ENCODE measurements around the gene RTN4RL1. TPM values are rescaled to one million over a fixed set of nuclear protein-coding genes. Genes with fewer than 3 reads are reported as not detected.

The RTN4RL1 gene
- total and polyA plus RNA-seq, 4 donors = 0.65 to 7.3 (median 2.4) TPM

DNA sequence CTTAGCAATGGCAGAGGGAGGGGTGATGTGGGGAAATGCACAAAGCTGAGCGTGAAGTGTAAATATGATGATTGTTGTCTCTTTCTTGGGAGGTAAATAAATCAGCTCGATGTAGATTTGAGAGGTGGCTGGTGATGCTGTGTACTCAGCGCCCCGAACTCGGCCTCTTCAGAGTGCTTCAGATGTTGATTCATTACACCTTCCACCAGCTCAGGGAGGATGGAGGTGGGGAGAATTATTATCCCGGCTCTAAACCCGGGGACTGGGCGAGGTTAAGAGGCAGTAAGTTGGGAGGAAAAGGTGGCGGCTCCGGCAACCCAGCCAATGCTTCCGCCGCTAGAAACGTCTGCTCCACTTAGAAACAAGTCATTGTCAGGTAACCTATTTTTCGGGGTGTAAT is 108.8 kb downstream of the RTN4RL1 start:
- ATAC-seq (ENCODE audit: insufficient read depth, low FRiP score) (no peak), DNase-seq (no peak)
- H3K27me3 ChIP-seq (ENCODE audit: control insufficient read depth in 3 of 3, insufficient read depth in 3 of 3, low read length in 2 of 3) = peaks cover 0 to 37% (median 12%) of the 10 kb centered on the region in 3 donors
- H3K4me3 ChIP-seq = no peak overlapping the region
- no peak overlapping the region for H3K27ac ChIP-seq (ENCODE audit: low read depth in 1 of 2, low read length in 1 of 2)
- no peaks in the 10 kb centered on the region for H3K36me3 ChIP-seq (ENCODE audit: control insufficient read depth in 4 of 4, insufficient read depth in 4 of 4, low read length in 4 of 4)
- no peaks in the 10 kb centered on the region for H3K9me3 ChIP-seq (ENCODE audit: control insufficient read depth in 4 of 4, insufficient read depth in 3 of 4, low read length in 3 of 4)
- TF ChIP-seq, protein P1, sequence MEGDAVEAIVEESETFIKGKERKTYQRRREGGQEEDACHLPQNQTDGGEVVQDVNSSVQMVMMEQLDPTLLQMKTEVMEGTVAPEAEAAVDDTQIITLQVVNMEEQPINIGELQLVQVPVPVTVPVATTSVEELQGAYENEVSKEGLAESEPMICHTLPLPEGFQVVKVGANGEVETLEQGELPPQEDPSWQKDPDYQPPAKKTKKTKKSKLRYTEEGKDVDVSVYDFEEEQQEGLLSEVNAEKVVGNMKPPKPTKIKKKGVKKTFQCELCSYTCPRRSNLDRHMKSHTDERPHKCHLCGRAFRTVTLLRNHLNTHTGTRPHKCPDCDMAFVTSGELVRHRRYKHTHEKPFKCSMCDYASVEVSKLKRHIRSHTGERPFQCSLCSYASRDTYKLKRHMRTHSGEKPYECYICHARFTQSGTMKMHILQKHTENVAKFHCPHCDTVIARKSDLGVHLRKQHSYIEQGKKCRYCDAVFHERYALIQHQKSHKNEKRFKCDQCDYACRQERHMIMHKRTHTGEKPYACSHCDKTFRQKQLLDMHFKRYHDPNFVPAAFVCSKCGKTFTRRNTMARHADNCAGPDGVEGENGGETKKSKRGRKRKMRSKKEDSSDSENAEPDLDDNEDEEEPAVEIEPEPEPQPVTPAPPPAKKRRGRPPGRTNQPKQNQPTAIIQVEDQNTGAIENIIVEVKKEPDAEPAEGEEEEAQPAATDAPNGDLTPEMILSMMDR (IDR thresholded peaks at IDR 0.05; ENCODE audit: control extremely low read depth, extremely low read depth) = no peak
- no peak overlapping the region for H3K9ac ChIP-seq (ENCODE audit: insufficient read depth in 1 of 2, low read length in 2 of 2)
- 60 to 82% methylated on average over 14 of the region's 14 CpGs for WGBS, 2 donors
- no peaks in the 10 kb centered on the region for H3K4me1 ChIP-seq (ENCODE audit: control insufficient read depth in 5 of 5, insufficient read depth in 5 of 5, low read length in 5 of 5)

DNA sequence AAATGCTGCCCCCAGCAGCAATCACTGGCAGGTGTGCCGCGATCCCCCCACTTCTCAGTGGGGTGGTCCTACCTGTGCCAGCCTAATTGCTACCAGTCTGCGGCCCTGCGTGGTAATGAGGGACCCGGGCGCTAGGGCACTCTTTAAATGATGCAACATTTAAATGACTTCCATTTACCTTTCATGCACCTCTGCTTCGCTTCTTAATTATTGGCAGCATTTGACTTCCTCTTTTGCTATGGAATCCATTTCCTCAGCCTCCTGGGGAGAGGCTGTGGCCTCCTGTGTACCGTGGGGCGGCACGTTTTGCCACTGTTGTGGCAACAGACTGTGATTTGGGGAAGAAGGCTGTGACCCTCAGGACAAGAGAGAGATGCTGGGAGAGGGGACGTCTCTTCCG is 109.2 kb downstream of the RTN4RL1 start:
- DNase-seq (no peak), ATAC-seq (ENCODE audit: insufficient read depth, low FRiP score) (no peak)
- H3K9ac ChIP-seq (ENCODE audit: insufficient read depth in 1 of 2, low read length in 2 of 2) = no peak overlapping the region
- no peaks in the 10 kb centered on the region for H3K4me1 ChIP-seq (ENCODE audit: control insufficient read depth in 5 of 5, insufficient read depth in 5 of 5, low read length in 5 of 5)
- H3K27ac ChIP-seq (ENCODE audit: low read depth in 1 of 2, low read length in 1 of 2) = no peak overlapping the region
- TF ChIP-seq, protein P1 (IDR thresholded peaks at IDR 0.05; ENCODE audit: control extremely low read depth, extremely low read depth) = no peak
- no peaks in the 10 kb centered on the region for H3K36me3 ChIP-seq (ENCODE audit: control insufficient read depth in 4 of 4, insufficient read depth in 4 of 4, low read length in 4 of 4)
- no peaks in the 10 kb centered on the region for H3K9me3 ChIP-seq (ENCODE audit: control insufficient read depth in 4 of 4, insufficient read depth in 3 of 4, low read length in 3 of 4)
- H3K4me3 ChIP-seq = no peak overlapping the region
- 43 to 55% methylated on average over 12 of the region's 12 CpGs for WGBS, 2 donors
- H3K27me3 ChIP-seq (ENCODE audit: control insufficient read depth in 3 of 3, insufficient read depth in 3 of 3, low read length in 2 of 3) = peaks cover 0 to 40% (median 13%) of the 10 kb centered on the region in 3 donors

DNA sequence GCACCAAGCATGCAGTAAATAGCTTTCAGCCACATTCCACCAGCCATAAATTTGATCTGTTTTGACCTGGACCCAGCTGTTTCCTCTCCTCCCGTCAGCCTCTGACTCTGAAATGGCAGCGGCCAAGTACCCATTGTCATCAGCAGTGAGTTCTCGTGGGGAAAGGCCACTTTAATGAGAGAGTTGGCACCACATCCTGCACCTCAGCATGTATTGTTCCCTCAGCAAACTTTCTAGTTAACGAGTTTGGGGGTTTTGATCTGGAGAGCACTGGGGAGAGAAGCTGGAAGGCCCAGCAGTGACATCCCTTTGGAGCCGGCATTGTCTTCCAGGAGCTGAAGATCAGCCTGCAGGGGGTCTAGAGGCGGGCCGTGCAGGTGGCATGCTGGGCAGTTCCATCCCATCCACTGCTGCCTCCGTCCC is 110.5 kb downstream of the RTN4RL1 start:
- H3K27me3 ChIP-seq (ENCODE audit: control insufficient read depth in 3 of 3, insufficient read depth in 3 of 3, low read length in 2 of 3) = peaks cover 0 to 44% (median 18%) of the 10 kb centered on the region in 3 donors
- peak in 2 of 3 donors; percentile 22 to 29 for DNase-seq

More for the DNA sequence above, 110.5 kb downstream of the RTN4RL1 start:
- no peak overlapping the region for H3K27ac ChIP-seq (ENCODE audit: low read depth in 1 of 2, low read length in 1 of 2)
- H3K4me1 ChIP-seq (ENCODE audit: control insufficient read depth in 5 of 5, insufficient read depth in 5 of 5, low read length in 5 of 5) = no peaks in the 10 kb centered on the region
- 45 to 48% methylated on average over 8 of the region's 8 CpGs for WGBS, 2 donors
- H3K9me3 ChIP-seq (ENCODE audit: control insufficient read depth in 4 of 4, insufficient read depth in 3 of 4, low read length in 3 of 4) = no peaks in the 10 kb centered on the region
- no peaks in the 10 kb centered on the region for H3K36me3 ChIP-seq (ENCODE audit: control insufficient read depth in 4 of 4, insufficient read depth in 4 of 4, low read length in 4 of 4)
- ATAC-seq (ENCODE audit: insufficient read depth, low FRiP score) = no peak
- H3K4me3 ChIP-seq = no peak overlapping the region
- no peak overlapping the region for H3K9ac ChIP-seq (ENCODE audit: insufficient read depth in 1 of 2, low read length in 2 of 2)
- TF ChIP-seq, protein P1 (IDR thresholded peaks at IDR 0.05; ENCODE audit: control extremely low read depth, extremely low read depth) = no peak
